COR-L47 (cell line): ENCODE results near the gene CRYGS.
"Not testable (repeated sequence)": the region's sequence is repeated elsewhere in the genome, so short reads cannot be mapped to it uniquely, and the experiment has no call there.

Experiments used
- DNase-seq: peaks from one replicate; lab custom pipeline; 2025; lab: John Stamatoyannopoulos, UW

The CRYGS gene

GRCh38 chr3:186544281-186544680, at the start of gene CRYGS:
Gene CRYGS (minus strand): TSS chr3:186544380. CDS start chr3:186544326, 54 bp downstream.
- DNase-seq: no peak

- DNase-seq: no peak
These were observed 49.7 kb upstream of the CRYGS start for GRCh38 chr3:186593862-186594261.

GRCh38 chr3:186592682-186593081, 48.5 kb upstream of the CRYGS start:
- DNase-seq: no peak

- DNase-seq: no peak
These were observed 46.6 kb upstream of the CRYGS start for GRCh38 chr3:186590580-186591295.

GRCh38 chr3:186589856-186590579, 45.8 kb upstream of the CRYGS start:
- DNase-seq: peak; percentile 9

- no peak for DNase-seq
These were observed 44.9 kb upstream of the CRYGS start for GRCh38 chr3:186589121-186589520.

GRCh38 chr3:186588632-186589031, 44.5 kb upstream of the CRYGS start:
- no peak for DNase-seq

- no peak for DNase-seq
These were observed 43.0 kb upstream of the CRYGS start for GRCh38 chr3:186587183-186587582.

- not testable (repeated sequence) for DNase-seq
These were observed 42.1 kb upstream of the CRYGS start for GRCh38 chr3:186586245-186586644.

- DNase-seq: no peak
These were observed 39.7 kb upstream of the CRYGS start for GRCh38 chr3:186583831-186584230.

- no peak for DNase-seq
These were observed 38.4 kb upstream of the CRYGS start for GRCh38 chr3:186582541-186582940.

- DNase-seq: no peak
These were observed 36.6 kb upstream of the CRYGS start for GRCh38 chr3:186580785-186581184.

GRCh38 chr3:186577521-186577920, 33.3 kb upstream of the CRYGS start:
- no peak for DNase-seq

- DNase-seq: no peak
These were observed 27.4 kb upstream of the CRYGS start for GRCh38 chr3:186571644-186572013.

- no peak for DNase-seq
These were observed 26.9 kb upstream of the CRYGS start for GRCh38 chr3:186570941-186571643.

- peak; percentile 100 for DNase-seq
These were observed 26.1 kb upstream of the CRYGS start, which contains the start of gene DNAJB11 for GRCh38 chr3:186570096-186570940. Gene DNAJB11 (plus strand): TSS chr3:186570720. CDS start chr3:186570898, 178 bp downstream.

GRCh38 chr3:186569779-186570095, 25.6 kb upstream of the CRYGS start:
- DNase-seq: no peak

- not testable (repeated sequence) for DNase-seq
These were observed 25.2 kb upstream of the CRYGS start for GRCh38 chr3:186569361-186569760.

- peak; percentile 92 for DNase-seq
These were observed 23.1 kb upstream of the CRYGS start, which contains the start of gene TBCCD1 for GRCh38 chr3:186567072-186567921. Gene TBCCD1 (minus strand): TSS chr3:186567339. CDS start chr3:186564329, 3,010 bp downstream.

- DNase-seq: no peak
These were observed 22.5 kb upstream of the CRYGS start for GRCh38 chr3:186566772-186567071.

- no peak for DNase-seq
These were observed 20.4 kb upstream of the CRYGS start for GRCh38 chr3:186564586-186564985.
